Ovary (tissue), 9 donors: ENCODE measurements around the gene ZNF226. TPM values are rescaled to one million over a fixed set of nuclear protein-coding genes. Genes with fewer than 3 reads are reported as not detected.
"Not testable (repeated sequence)": the region's sequence is repeated elsewhere in the genome, so short reads cannot be mapped to it uniquely, and the experiment has no call there.

Experiments
- DNase-seq, 5 donors: peaks; one replicate each; pipeline ENCODE4 v3.0.0-alpha.2; 2019 to 2020
- H3K27ac ChIP-seq, 2 donors: fragments of 200-600 bp; one replicate each; pipeline versions ENCODE4 v1.5.1 to v1.8.0; 2019 to 2022
- H3K27me3 ChIP-seq: fragments of 200-600 bp; one replicate; pipeline ENCODE4 v1.8.0; 2022
- H3K36me3 ChIP-seq: fragments of 200-600 bp; sonication (generic); one replicate; pipeline ENCODE4 v1.5.1; 2019
- H3K4me1 ChIP-seq: one replicate; pipeline ENCODE4 v1.8.1; 2013; ENCODE audit warnings: mild to moderate bottlenecking, moderate library complexity; ENCODE audit not compliant: insufficient read depth
- H3K4me3 ChIP-seq: fragments of 200-600 bp; sonication (generic); one replicate; pipeline ENCODE4 v1.5.1; 2017
- H3K9me3 ChIP-seq, 2 donors: fragments of 200-600 bp in 1 of 2; sonication (generic) in 1 of 2; one replicate each; pipeline versions ENCODE4 v1.5.1 to v1.8.1; 2013 to 2019; ENCODE audit warnings: mild to moderate bottlenecking in 1 of 2, moderate library complexity in 1 of 2
- CTCF ChIP-seq, 3 donors: fragments of 450-650 bp in 2 of 3; fragments of 200-600 bp in 1 of 3; IDR thresholded peaks; one replicate each; pipeline versions ENCODE4 v1.5.1 to v1.8.0; 2016 to 2022; ENCODE audit warnings: antibody characterized with exemption in 3 of 3, mild to moderate bottlenecking in 1 of 3
- EP300 ChIP-seq: sonication (generic); formaldehyde crosslinking; IDR thresholded peaks from one replicate; pipeline ENCODE4 v1.6.1; 2017; ENCODE audit warnings: antibody characterized with exemption
- POLR2A ChIP-seq: fragments of 450-650 bp; IDR thresholded peaks from one replicate; pipeline ENCODE4 v1.6.1; 2017; ENCODE audit warnings: antibody characterized with exemption, mild to moderate bottlenecking, moderate library complexity
- WGBS, 3 donors: extraction: QIAGEN DNeasy Blood & Tissue Kit in 1 of 3; methylation state at CpG; one replicate each; pipeline versions ENCODE4 v1.1.5 to v1.1.7; 2013 to 2017; 5-methylcytosine and 5-hydroxymethylcytosine counted together
- intact Hi-C, 4 donors: fragments of 100-400 bp; cut with DNase I; formaldehyde crosslinking; loops; one replicate each; pipeline versions ENCODE4 v1.11.0 to v1.15.1; 2022 to 2023
- polyA plus RNA-seq, 2 donors: library from polyadenylated mRNA; stranded (reverse); fragments of 200-250 nt in 1 of 2; fragments of 350-450 nt in 1 of 2; fragmentation: Illumina TruSeq in 1 of 2; extraction: RNeasy Lipid Tissue Mini Kit (QIAGEN cat#74804) in 1 of 2; gene quantifications; one replicate each; pipeline ENCODE4 v1.2.3, GENCODE V29; 2013 to 2014
- total RNA-seq, 7 donors: library from RNA; depleted of rRNA in 2 of 7; stranded (reverse); fragments of >200 nt in 2 of 7; fragmentation: NEBNext Ultra II Directional in 3 of 7; extraction: Animal tissue kit (Norgen Biotek cat#: 25700) in 3 of 7; gene quantifications; one replicate each; pipeline versions ENCODE4 v1.1.0 to v1.2.4, GENCODE V29; 2016 to 2023
- donor health status: DM: no; HTN: no; CAD: no; lungs with moderate emphysema.
- donor health status: DM: no; HTN: no; CAD: no.
- donor health status: Bipolar disorder and iron deficiency.
- donor health status: DM: yes; HTN: yes; CAD: no.
- donor health status: DM: no; HTN: no; CAD: no.
- donor health status: DM: yes; HTN: yes; CAD: no.

ZNF226 gene
- total and polyA plus RNA-seq, 9 donors = 11.5 to 30.3 (median 22.4) TPM

DNA sequence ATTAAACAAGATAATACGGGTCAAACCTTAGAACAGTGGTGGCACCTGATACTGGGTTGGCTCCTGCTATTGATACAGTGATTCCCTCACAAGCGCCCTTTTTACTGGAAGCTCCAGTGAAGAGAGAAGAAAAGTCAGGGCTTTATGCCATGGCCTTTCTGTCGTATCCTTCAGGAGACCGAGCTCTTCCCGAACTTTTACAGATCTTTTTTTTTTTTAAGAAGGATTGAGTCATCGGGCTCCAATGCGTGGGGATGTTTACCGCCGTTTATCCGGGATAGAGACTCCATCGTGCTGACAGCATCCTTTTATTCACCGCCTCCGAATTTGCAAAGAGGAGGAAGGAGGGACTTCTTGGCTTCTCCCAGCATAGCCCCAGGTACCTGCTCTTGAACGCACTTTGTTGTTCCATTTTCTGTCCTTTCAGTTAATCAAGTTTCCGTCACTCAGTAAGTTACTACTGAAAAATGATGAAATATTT, 48.0 kb downstream of the ZNF226 start:
- no peaks in the 10 kb centered on the region for H3K36me3 ChIP-seq
- peak overlapping the region; percentile 89 for H3K4me3 ChIP-seq
- peaks cover 0 to 16% of the 10 kb centered on the region in 2 donors for H3K9me3 ChIP-seq
- TF ChIP-seq POLR2A (no peak), CTCF (IDR thresholded peaks at IDR 0.05) (no peak), EP300 (no peak)
- 3 to 4% (median 4%) methylated on average over 15 of the region's 15 CpGs for WGBS, 3 donors
- H3K27ac ChIP-seq = peak overlapping the region in 1 of 2 donors; percentile 59
- intact Hi-C loops = no loop called here
- H3K4me1 ChIP-seq = no peaks in the 10 kb centered on the region
- peak in 1 of 5 donors; percentile 24 for DNase-seq
- no peaks in the 10 kb centered on the region for H3K27me3 ChIP-seq

DNA sequence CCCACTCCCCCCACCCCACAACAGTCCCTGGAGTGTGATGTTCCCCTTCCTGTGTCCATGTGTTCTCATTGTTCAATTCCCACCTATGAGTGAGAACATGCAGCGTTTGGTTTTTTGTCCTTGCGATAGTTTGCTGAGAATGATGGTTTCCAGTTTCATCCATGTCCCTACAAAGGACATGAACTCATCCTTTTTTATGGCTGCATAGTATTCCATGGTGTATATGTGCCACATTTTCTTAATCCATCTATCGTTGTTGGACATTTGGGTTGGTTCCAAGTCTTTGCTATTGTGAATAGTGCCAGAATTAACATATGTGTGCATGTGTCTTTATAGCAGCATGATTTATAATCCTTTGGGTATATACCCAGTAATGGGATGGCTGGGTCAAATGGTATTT, 55.0 kb downstream of the ZNF226 start:
- H3K27me3 ChIP-seq, H3K4me1 ChIP-seq, H3K4me3 ChIP-seq, H3K36me3 ChIP-seq, DNase-seq, H3K27ac ChIP-seq: not testable (repeated sequence)
- intact Hi-C loops = loop anchor here in 1 of 4 donors (5.0 kb wide), 1 partner anchor 468 kb away; the partner anchor contains the start of gene SMG9
- 90 to 100% (median 97%) methylated on average over 3 of the region's 3 CpGs for WGBS, 3 donors
- peaks cover 0 to 14% of the 10 kb centered on the region in 2 donors for H3K9me3 ChIP-seq

GRCh38 chr19:44220761-44221160, 55.9 kb downstream of the ZNF226 start:
- 98 to 99% (median 99%) methylated on average over 6 of the region's 6 CpGs for WGBS, 3 donors
- H3K27me3 ChIP-seq, H3K27ac ChIP-seq, H3K4me3 ChIP-seq, intact Hi-C loops, H3K4me1 ChIP-seq, DNase-seq, H3K36me3 ChIP-seq: not testable (repeated sequence)
- H3K9me3 ChIP-seq = peaks cover 0 to 13% of the 10 kb centered on the region in 2 donors

- peaks cover 0 to 18% of the 10 kb centered on the region in 2 donors for H3K9me3 ChIP-seq
- H3K4me1 ChIP-seq, H3K27ac ChIP-seq, DNase-seq, H3K27me3 ChIP-seq, H3K4me3 ChIP-seq, intact Hi-C loops, H3K36me3 ChIP-seq: not testable (repeated sequence)
- 97 to 100% (median 98%) methylated on average over 3 of the region's 3 CpGs for WGBS, 3 donors
Measured at GRCh38 chr19:44221291-44221690, 56.4 kb downstream of the ZNF226 start.

Other genes starting within 250 kb of the ZNF226 start
- gene ZNF45, start 229.8 kb upstream of the ZNF226 start, total RNA-seq = 10 to 100 TPM in 5 of 7 donors, 1 to 10 TPM in 2; 8.3 to 18.8 (median 15.1) TPM
- gene ZNF45, start 229.8 kb upstream of the ZNF226 start, polyA plus RNA-seq = 10 to 100 TPM in 1 of 2 donors, 1 to 10 TPM in 1; 7.0 to 13.4 TPM
- 10 to 100 TPM in 1 of 7 donors, 1 to 10 TPM in 6; 2.2 to 11.5 (median 8.0) TPM for gene ZNF221, start 213.9 kb upstream of the ZNF226 start, total RNA-seq
- 1 to 10 TPM; 2.3 to 3.3 TPM for gene ZNF221, start 213.9 kb upstream of the ZNF226 start, polyA plus RNA-seq
- gene ZNF155, start 180.9 kb upstream of the ZNF226 start, total RNA-seq = 10 to 100 TPM in 5 of 7 donors, 1 to 10 TPM in 2; 3.7 to 13.2 (median 10.7) TPM
- gene ZNF155, start 180.9 kb upstream of the ZNF226 start, polyA plus RNA-seq = 1 to 10 TPM; 6.4 to 9.7 TPM
- 10 to 100 TPM in 1 of 7 donors, 1 to 10 TPM in 6; 2.6 to 11.2 (median 4.4) TPM for gene ZNF230, start 162.1 kb upstream of the ZNF226 start, total RNA-seq
- 1 to 10 TPM; 3.5 to 4.1 TPM for gene ZNF230, start 162.1 kb upstream of the ZNF226 start, polyA plus RNA-seq
- gene ZNF222, start 139.7 kb upstream of the ZNF226 start, total RNA-seq = 1 to 10 TPM; 3.3 to 6.0 (median 4.1) TPM
- 1 to 10 TPM; 4.8 to 4.9 TPM for gene ZNF222, start 139.7 kb upstream of the ZNF226 start, polyA plus RNA-seq
- gene ZNF223, start 113.1 kb upstream of the ZNF226 start, total RNA-seq = 1 to 10 TPM; 3.5 to 7.3 (median 4.7) TPM
- gene ZNF223, start 113.1 kb upstream of the ZNF226 start, polyA plus RNA-seq = 1 to 10 TPM; 4.5 to 6.3 TPM
- 1 to 10 TPM in 6 of 7 donors, under 1 TPM in 1; 0.92 to 2.7 (median 2.1) TPM for gene ZNF284, start 92.9 kb upstream of the ZNF226 start, total RNA-seq
- 1 to 10 TPM in 1 of 2 donors, under 1 TPM in 1; 0.90 to 2.1 TPM for gene ZNF284, start 92.9 kb upstream of the ZNF226 start, polyA plus RNA-seq
- 10 to 100 TPM; 20.0 to 31.0 (median 24.4) TPM for gene ZNF224, start 70.7 kb upstream of the ZNF226 start, total RNA-seq
- gene ZNF224, start 70.7 kb upstream of the ZNF226 start, polyA plus RNA-seq = 10 to 100 TPM; 16.2 to 19.0 TPM
- 1 to 10 TPM; 3.6 to 8.2 (median 6.9) TPM for gene ZNF225, start 51.7 kb upstream of the ZNF226 start, total RNA-seq
- 1 to 10 TPM; 3.5 to 6.4 TPM for gene ZNF225, start 51.7 kb upstream of the ZNF226 start, polyA plus RNA-seq
- 10 to 100 TPM in 5 of 7 donors, 1 to 10 TPM in 2; 5.5 to 14.4 (median 11.3) TPM for gene ZNF234, start 23.5 kb upstream of the ZNF226 start, total RNA-seq
- gene ZNF234, start 23.5 kb upstream of the ZNF226 start, polyA plus RNA-seq = 1 to 10 TPM; 4.2 to 8.5 TPM
- gene ZNF227, start 47.4 kb downstream of the ZNF226 start, total RNA-seq = 10 to 100 TPM in 6 of 7 donors, 1 to 10 TPM in 1; 7.3 to 29.5 (median 24.8) TPM
- gene ZNF227, start 47.4 kb downstream of the ZNF226 start, polyA plus RNA-seq = 10 to 100 TPM; 10.6 to 13.8 TPM
- under 1 TPM in 5 of 7 donors, not detected in 2; 0.13 to 0.65 (median 0.57) TPM for gene ZNF233, start 94.8 kb downstream of the ZNF226 start, total RNA-seq
- gene ZNF233, start 94.8 kb downstream of the ZNF226 start, polyA plus RNA-seq = under 1 TPM; 0.21 to 0.55 TPM
- gene ZNF235, start 139.9 kb downstream of the ZNF226 start, total RNA-seq = 1 to 10 TPM; 3.9 to 7.4 (median 6.2) TPM
- gene ZNF235, start 139.9 kb downstream of the ZNF226 start, polyA plus RNA-seq = 1 to 10 TPM; 2.5 to 4.5 TPM
- gene ZNF112, start 191.6 kb downstream of the ZNF226 start, total RNA-seq = 10 to 100 TPM in 1 of 7 donors, 1 to 10 TPM in 6; 4.6 to 13.0 (median 9.3) TPM
- gene ZNF112, start 191.6 kb downstream of the ZNF226 start, polyA plus RNA-seq = 1 to 10 TPM; 3.5 to 4.2 TPM
- 10 to 100 TPM in 1 of 7 donors, 1 to 10 TPM in 6; 2.6 to 11.2 (median 6.8) TPM for gene ZNF285, start 236.5 kb downstream of the ZNF226 start, total RNA-seq
- gene ZNF285, start 236.5 kb downstream of the ZNF226 start, polyA plus RNA-seq = 1 to 10 TPM; 3.3 to 9.1 TPM